NCI-H2107 treated with DMSO at 0.1 percent for 48 hours (cell line): ENCODE measurements around the gene COX17.

Experiments used
- DNase-seq: peaks from one replicate; lab custom pipeline; 2025; ENCODE audit not compliant: unreplicated experiment; lab: John Stamatoyannopoulos, UW

Gene COX17

GRCh38 chr3:119625451-119626153 is 51.6 kb downstream of the COX17 start:
- DNase-seq, result no peak

GRCh38 chr3:119624002-119624720 is 53.0 kb downstream of the COX17 start:
- no peak for DNase-seq

- DNase-seq, result no peak
Observed at GRCh38 chr3:119620899-119621298, 56.3 kb downstream of the COX17 start.
